Testis (tissue), 2 donors: ENCODE measurements around the gene ALG8.

Source experiments
- POLR2A ChIP-seq: fragments of 450-650 bp; IDR thresholded peaks from one replicate; pipeline ENCODE4 v1.6.1; 2017; ENCODE audit warnings: antibody characterized with exemption, mild to moderate bottlenecking, moderate library complexity
- TF ChIP-seq, protein P1 (sequence below), 3 experiments: fragments of 450-650 bp in 2 of 3; fragments of 200-600 bp in 1 of 3; sonication (generic) in 1 of 3; IDR thresholded peaks; one replicate each; pipeline ENCODE4 v1.5.1; 2016 to 2019; ENCODE audit warnings: antibody characterized with exemption in 3 of 3, mild to moderate bottlenecking in 2 of 3, moderate library complexity in 1 of 3

DNA sequence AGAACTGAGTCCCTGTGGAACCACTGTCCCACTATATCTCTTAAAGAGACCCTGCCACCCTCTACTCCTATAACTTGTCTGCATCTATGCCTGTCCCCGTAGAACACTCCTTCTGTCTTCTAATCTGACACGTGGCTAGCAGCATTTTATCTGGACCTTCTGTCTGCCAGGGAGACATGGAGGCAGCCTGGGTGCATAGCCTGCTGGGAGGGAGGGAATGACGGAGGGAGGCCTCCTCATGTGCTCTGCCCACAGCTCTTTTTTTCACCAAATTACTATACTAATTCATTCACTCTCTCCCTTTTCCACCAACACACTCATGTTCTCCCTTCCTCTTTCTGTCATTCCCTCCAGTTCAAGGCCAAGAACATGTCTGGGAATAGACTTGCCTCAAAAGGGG lies 83.3 kb downstream of the ALG8 start:
- TF ChIP-seq, protein P1, sequence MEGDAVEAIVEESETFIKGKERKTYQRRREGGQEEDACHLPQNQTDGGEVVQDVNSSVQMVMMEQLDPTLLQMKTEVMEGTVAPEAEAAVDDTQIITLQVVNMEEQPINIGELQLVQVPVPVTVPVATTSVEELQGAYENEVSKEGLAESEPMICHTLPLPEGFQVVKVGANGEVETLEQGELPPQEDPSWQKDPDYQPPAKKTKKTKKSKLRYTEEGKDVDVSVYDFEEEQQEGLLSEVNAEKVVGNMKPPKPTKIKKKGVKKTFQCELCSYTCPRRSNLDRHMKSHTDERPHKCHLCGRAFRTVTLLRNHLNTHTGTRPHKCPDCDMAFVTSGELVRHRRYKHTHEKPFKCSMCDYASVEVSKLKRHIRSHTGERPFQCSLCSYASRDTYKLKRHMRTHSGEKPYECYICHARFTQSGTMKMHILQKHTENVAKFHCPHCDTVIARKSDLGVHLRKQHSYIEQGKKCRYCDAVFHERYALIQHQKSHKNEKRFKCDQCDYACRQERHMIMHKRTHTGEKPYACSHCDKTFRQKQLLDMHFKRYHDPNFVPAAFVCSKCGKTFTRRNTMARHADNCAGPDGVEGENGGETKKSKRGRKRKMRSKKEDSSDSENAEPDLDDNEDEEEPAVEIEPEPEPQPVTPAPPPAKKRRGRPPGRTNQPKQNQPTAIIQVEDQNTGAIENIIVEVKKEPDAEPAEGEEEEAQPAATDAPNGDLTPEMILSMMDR (IDR thresholded peaks at IDR 0.05) = no peak
- TF ChIP-seq POLR2A = no peak
